GM18520 (cell line): ENCODE data around the gene TPD52L1.
"Not testable (repeated sequence)": the region's sequence is repeated elsewhere in the genome, so short reads cannot be mapped to it uniquely, and the experiment has no call there.

Experiments
- ATAC-seq: cut with Tn5 transposase; IDR thresholded peaks from one replicate; pipeline ENCODE4 v1.9.1; 2021; ENCODE audit not compliant: unreplicated experiment

TPD52L1 gene

DNA sequence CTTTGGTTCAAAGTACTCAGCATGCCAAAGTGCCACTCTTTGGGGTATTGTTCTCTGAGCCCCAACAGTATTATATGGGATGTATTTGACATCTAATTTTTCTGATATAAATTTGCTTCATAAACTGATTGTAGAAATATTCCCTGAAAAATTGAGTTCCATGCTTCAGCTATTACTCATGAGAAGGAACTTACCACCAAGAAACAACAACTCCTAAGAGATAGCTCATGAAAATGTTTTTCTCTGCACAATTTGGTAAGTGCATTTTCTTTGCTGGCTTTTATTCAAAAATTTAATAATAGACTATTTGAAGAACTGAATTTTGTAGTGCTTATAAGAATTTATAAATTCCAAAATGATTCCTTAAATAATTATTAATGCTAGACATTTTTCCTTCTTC lies 12.8 kb upstream of the TPD52L1 start:
- ATAC-seq, result no peak

DNA sequence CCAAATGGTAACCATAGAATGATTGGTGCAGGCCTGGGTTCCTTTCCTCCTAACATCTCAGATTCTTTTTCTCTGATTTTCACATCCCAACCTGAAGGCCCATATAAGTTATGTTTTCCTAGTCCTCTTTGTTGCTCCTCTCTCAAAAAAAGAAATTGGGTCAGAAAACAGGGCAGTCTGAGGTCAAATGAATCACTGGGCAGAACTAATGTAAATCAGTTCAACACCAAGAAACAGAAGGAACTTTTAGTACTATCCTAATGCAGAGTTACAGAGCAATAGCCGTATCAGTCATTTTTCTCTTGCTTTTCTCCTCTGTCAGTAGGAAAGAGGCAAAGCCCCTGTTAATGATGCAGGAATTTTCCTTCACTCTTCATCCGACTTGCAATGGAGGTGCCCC lies 11.0 kb upstream of the TPD52L1 start:
- no peak for ATAC-seq

DNA sequence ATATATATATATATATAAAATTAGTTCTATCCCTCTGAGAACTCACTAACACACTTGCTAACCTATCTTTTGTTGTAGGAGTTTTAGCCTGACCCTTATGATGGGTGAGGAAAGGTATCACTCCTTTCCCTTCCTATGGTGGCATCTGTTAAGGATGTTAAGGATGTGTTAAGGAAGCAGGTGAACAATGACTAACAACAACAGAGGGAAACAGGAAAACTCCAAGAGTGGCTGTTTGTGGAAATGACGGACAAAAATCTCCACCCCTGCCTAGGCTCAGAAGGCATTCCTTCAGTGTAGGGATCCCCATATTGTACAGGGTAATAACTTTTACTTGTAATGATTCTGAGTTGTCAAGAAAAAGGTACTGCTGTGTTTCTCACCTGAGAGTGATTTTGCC lies 8.8 kb upstream of the TPD52L1 start:
- no peak for ATAC-seq

DNA sequence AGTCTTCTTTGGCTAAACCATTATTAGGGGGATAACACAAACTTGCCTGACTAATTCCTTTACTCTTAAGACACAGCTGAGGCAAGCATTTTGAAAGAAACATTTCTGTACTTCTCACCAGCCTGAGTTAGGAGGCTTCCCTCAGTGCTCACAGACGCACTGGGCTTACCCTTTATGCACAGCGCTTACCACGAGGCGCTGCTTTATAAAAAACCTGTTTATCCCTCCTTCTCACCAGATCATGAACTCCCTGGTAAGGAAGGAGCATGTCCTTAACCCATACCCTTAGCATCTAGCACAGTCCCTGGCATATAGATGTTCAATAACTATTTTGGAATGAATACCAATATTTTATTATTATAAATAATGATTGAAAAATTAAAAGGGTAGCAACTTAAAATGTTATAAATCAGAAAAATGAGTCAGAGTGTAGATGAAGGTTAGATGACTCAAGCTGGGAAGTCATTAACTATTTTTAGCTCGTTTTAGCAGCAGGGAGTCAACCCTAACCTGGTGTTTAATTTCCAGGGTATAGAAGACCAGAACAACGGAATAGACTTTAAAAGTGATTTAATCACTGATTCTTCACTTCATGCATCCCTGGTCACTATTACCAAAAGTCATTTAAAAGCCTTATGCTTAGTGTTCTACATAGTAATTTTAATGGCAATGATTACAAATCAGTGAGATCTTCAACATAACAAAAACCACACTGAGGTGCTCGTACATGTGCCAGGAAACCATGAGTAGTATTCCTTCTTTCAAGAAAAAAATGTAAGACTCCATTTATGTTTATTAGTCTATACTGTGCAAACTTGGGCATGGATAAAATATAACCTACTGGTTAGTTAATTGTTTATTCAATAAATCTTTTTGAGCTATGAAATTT lies 4.1 kb upstream of the TPD52L1 start:
- no peak for ATAC-seq

DNA sequence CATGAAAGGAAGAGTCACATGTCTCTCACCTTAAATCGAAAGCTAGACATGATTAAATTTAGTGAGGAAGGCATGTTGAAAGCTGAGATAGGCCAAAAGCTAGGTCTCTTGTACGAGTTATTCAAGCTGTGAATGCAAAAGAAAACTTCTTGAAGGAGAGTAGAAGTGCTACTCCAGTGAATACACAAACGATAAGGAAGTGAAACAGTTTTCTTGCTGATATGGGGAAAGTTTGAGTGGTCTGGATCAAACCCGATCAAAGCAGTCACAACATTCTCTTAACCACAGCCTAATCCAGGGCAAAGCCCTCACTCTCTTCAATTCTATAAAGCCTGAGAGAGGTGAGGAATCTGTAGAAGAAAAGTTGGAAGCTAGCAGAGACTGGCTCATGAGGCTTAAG lies 1.9 kb upstream of the TPD52L1 start:
- no peak for ATAC-seq

DNA sequence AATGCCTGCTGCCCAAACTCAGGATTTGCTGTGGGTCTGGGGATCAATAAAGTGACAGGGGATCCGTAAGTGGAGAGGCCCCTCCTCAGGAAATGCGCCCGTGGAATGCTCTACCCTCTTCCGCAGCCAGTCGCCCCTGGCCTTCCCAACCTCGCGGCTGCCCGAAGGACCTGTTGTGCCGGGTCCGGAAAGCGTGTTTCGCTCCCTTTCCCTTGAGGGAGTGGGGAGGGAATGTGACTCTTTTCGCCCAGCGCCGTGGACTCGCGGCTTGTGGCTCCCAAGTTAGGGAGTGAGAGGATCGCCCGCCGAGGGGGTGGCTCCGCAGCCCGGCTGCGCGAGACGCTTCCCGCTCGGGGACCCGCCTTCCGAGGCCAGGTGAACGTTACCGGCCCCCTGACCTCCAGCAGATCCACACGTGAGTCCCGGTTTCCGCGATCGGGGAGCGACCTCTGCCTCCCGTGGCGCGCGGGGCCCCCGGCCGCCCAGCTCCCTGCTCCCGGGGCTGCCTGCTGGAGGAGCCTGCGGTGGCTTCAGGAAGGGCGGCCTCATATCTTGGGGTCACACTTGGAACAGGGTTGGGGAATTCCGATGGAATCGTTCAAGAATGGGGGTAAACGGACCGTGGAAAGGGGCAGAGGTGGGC lies 666 bp downstream of the TPD52L1 start:
- ATAC-seq, result no peak

DNA sequence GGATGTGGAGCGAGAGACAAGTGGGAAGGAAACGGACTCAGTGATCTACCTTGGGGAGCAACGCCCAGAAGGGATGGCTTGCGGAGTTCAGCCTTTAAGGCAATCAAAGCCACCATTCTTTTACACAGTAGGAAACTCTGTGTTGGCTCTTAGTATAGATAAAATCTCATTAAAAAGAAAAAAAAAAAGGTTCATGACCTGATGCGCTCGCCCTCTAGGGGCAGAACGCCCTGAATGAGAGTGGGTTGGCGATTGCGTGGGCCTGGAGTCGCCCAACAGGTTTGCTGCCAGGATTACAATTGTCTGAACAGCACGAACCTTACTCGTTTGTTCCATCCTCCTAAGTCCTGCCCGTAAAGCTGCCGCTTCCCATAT lies 1.2 kb downstream of the TPD52L1 start:
- ATAC-seq, result no peak

DNA sequence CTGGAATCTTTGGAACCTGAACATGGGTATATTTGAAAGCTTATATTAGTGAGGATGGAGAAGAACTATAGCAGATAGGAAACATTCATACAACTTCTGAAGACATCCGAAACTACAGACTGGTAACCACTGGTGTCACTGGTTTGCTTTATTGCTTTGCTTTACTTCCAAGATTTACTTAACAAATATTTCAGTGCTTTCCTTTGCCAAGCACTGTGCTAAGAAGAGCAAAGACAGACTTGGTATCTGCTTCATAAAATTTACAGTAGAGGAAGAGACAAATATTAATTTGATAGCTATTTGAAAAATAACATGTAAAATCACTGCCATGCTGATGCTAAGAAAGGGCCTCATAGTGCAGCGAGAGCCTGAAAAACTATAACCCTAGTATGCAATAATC lies 1.8 kb downstream of the TPD52L1 start:
- no peak for ATAC-seq

DNA sequence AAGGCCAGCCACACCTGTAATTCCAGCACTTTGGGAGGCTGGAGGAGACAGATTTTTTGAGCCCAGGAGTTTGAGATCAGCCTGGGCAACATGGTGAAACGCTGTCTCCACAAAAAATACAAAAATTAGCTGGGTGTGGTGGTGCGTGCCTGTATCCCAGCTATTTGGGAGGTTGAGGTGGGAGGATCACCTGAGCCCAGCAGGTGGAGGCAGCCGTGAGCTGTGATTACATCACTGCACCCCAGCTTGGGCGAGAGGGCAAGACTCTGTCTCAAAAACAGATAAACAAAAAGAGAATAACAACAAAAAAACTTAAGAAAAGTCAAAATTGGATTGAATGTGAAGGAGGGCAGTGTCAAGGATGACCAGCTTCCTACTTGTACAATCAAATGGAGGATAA lies 2.9 kb downstream of the TPD52L1 start:
- ATAC-seq, result no peak

DNA sequence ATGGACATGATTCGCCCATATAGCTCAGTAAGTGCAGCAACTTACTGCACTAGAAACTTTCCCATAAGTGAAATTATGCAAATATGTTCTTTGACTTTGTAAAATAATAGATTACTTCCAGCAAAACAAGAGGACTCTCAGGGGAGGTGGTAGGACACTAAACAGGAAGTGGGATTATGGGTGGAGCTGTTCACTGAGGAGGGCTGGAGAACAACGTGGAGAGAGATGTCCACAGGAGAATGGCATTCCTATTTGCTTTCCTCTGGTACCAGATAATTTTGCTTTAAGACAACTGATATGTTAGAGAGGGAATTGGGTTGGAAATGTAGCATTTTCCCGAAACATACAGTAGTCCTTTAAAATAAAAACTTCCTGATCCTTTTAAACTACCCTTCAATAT lies 3.7 kb downstream of the TPD52L1 start:
- no peak for ATAC-seq

DNA sequence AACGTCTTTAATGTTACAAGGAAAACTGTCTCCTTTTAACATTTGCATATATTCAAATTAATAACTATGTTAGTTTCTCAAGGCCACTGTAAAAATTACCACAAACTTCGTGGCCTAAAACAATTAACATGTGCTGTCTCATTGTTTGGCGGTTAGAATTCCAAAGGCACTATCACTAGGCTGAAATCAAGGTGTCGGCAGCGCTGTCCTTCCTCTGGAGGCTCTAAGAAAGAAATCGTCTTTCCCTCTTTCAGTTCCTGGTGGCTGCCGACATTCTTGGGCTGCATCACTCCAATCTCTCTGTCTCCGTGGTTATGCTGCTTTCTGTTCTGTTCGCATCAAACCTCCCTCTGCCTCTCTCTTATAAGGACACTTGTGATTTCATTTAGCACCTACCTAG lies 4.2 kb downstream of the TPD52L1 start:
- no peak for ATAC-seq

DNA sequence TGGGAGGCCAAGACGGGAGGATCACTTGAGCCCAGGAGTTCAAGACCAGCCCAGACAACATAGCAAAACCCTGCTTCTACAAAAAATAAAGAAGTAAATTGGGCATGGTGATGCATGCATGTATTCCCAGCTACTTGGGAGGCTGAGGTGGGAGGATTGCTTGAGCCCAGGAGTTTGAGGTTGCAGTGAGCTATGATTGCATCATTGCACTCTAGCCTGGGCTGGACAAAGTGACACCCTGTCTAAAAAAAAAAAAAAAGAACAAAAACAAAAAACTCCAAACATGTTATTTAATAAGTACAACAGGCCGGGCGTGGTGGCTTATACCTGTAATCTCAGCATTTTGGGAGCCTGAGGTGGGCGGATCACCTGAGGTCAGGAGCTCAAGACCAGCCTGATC lies 9.8 kb downstream of the TPD52L1 start:
- not testable (repeated sequence) for ATAC-seq

DNA sequence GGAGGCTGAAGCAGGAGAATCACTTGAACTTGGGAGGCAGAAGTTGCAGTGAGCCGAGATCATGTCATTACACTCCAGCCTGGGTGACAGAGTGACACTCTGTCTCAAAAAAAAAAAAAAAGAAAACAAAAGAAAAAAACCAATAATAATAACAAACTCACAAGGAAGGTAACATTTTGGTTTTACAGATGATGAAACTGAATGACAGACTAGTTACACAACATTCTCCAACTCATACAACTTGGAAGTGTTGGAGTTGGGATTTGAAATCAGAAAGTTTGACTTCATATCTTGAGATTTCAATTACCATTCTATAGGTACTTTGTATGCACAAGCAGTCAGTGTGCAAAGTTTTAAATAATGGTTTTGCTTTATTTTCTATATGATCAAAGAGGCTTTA lies 10.2 kb downstream of the TPD52L1 start:
- ATAC-seq, result no peak

DNA sequence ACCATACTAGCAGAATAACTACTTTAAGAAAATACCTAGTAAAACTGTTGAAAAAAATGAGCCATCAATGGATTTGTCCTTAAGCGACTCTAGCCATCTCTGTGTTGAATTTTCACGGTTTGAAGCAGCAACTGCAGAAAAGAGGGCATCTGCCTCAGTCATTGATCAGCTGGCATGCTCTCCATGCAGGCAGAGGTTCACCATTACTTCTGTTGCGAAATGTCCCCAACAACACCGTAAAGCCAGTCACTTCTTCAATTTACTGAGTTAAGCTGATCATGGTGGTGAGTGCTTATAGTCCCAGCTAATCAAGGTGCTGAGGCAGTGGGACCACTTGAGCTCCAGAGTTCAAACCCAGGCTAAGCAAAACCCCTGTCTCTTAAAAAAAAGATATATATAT lies 11.1 kb downstream of the TPD52L1 start:
- ATAC-seq, result no peak

DNA sequence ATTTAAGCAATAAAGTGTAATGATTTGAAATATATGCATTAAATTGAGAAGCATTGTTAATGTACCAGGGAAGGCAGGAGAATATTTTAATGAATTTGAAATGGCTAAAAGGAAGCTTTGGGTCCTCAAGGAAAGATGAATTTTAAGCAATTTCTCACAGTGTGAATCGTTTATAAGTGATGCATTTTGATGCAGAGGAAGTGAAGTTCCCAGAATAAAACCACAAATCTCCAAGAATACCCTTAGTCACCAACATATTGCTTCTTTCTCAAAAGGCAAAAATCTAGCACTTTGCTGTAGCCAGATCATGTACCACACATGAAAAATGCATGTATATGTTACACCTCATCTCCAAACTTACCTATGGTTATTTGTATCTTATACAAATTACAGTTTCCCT lies 11.7 kb downstream of the TPD52L1 start:
- ATAC-seq, result no peak

DNA sequence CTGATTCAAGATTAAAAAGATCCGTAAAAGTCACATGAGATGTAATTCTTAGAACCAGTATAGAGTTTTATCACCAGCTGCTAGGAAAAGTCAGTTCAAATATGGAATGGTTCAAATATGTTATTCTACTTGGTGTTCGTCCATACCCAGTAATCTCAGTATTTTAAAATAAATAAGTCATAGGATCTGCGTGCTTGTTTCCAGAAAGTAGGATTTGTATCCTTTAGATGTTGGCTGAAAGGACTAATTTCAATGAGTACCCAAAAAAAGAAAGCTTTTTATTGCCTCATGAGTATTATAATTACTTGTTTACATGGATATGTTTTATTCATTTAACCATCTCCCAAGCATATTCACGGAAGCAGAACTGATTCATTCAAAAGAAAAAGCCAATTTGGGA lies 12.2 kb downstream of the TPD52L1 start:
- no peak for ATAC-seq

DNA sequence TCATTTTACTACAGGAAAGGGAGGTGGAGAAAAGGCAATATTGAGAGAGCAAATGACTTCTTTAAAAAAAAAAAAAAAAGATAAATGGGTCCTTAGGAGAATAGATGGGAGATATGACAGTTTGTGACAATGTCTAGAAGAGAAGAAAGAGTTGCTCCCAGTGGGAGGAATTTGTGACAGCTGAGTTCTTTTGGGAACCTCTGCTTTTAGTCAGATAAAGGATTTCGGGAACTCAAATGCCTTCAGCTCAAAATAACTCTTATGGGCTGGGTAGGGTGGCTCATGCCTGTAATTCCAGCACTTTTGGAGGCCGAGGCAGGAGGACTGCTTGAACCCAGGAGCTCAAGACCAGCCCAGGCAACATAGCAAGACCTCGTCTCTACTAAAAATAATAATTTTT lies 13.1 kb downstream of the TPD52L1 start:
- no peak for ATAC-seq

DNA sequence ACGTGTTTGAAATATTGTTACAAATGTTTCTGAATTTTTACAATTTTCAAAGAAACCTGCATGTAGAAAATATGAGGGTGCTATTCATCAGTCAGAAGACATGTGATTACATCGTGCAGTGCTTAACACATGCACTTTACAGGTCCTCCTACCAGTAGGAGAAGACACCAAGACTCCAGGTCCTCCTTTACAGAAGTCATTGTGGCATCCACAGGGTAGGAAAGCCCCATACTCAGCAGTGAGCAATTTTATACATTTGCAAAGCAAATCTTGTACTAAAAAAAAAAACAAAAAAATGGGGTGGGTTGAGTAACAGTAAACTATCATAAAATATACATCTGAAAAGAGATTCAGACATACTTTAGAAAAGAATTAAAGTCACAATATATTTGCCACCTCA lies 14.0 kb downstream of the TPD52L1 start:
- no peak for ATAC-seq

DNA sequence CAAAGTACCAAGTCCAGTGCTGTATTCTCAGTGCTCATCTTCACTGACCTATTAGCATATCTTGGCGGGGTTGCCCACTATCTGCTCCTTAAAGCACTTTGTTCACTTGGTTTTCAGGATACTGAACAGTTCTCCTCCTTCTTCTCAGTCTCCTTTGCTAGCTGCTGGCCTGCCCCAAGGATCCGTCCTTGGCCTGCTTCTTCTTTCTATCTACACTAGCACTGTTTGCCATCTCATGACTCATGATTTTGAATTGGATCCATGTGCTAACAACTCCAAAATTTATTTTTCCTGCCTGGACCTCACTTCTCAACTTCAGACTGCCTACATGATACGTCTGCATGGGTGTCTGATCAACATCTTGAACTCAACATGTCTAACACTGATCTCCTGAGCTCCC lies 15.5 kb downstream of the TPD52L1 start:
- no peak for ATAC-seq

DNA sequence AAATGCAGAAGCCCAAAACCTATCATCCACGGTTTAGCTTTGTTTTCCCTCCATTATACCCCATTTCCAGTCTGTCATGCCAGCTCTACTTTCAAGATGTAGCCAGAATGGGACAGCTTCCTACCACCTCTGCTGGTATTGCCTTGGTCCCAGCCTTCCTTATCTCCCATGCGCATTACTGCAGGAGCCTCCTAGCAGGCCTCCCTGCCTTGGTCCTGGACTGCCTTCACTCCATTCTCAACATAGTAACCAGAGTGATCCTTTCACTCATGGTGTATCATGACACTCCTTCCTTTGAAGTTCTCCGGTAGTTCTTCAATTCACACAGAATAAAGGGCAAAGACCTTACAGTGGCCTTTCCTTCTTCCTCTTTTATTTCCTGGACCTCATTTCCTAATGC lies 15.9 kb downstream of the TPD52L1 start:
- ATAC-seq, result no peak

DNA sequence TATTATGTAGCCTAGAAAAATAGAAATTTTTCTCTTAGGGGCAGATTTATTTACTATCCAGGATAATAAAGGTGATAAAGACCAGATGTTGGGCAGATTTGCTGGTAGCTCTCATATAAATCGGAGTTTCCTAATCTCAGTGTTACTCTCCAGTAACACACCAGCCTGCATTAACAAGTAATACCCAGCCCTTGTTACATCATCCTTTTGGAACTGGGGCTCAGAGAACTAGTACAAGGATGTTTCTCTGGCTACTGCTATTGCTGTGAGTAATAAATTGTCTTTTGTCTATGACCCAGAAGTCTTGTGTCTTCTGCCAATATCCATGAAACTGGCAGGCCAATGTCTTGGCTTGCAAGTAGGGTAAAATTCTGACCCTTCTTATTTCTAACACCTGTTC lies 16.8 kb downstream of the TPD52L1 start:
- no peak for ATAC-seq

DNA sequence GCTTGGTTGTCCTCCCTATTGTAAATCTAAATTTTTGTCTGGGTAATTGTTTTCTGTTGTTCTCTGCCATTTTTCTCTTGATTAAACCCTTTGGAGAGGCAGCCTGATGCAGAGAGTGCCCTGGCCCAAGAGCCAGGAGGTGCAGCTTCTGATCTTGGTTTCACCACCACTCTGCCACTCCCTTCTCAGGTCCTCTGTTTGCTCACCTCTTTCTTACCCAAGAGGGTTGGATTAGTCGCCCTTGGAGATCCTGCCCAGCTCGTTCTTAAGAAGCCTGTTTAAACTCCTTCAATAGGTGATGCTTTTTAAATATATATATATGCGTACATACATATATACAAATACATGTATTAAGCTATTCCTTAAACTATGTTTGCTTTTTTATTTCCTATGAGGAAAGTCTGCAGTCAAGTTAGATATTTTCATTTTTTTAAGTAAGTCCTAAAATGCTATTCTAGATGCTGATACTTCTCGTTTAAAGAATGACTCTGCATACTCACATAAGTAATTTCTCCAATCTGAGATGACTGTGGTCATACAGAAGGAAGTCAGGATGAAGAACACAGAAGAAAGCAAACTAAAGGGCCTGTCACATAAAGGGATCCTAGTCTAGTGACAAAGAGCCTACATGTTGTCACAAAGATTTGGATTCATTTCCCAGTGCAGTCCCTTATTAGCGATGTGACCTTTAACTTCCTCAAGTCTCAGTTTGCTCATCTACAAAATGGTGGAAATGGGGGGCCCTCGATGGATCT lies 19.9 kb downstream of the TPD52L1 start:
- ATAC-seq, result no peak
